HepG2 (cell line): ENCODE measurements around the gene PCYT2. TPM values are rescaled to one million over a fixed set of nuclear protein-coding genes. Genes with fewer than 3 reads are reported as not detected.

Experiments
- CEBPZ ChIP-seq: IDR thresholded peaks from 2 replicates; pipeline ENCODE4 v1.6.1; 2012; ENCODE audit warnings: low read length, improper control_type of control experiment
- E2F2 ChIP-seq: sonication (generic); formaldehyde crosslinking; IDR thresholded peaks from 2 replicates; pipeline ENCODE4 v1.4.0; 2020; ENCODE audit warnings: missing genetic modification reagents, borderline replicate concordance
- HNRNPH1 ChIP-seq: fragments of 200-400 bp; formaldehyde crosslinking; optimal IDR thresholded peaks from 2 replicates; pipeline ENCODE3; 2017; ENCODE audit warnings: mild to moderate bottlenecking, low read depth, low read length
- IKZF4 ChIP-seq: sonication (generic); formaldehyde crosslinking; IDR thresholded peaks from 2 replicates; pipeline ENCODE4 v1.5.1; 2020; ENCODE audit warnings: borderline replicate concordance, mild to moderate bottlenecking, low read depth, missing genetic modification reagents; ENCODE audit errors: not compliant biosample characterization
- KMT2A ChIP-seq: sonication (generic); formaldehyde crosslinking; IDR thresholded peaks from 2 replicates; pipeline ENCODE4 v1.4.0; 2020; ENCODE audit warnings: missing genetic modification reagents
- MEIS1 ChIP-seq: sonication (generic); formaldehyde crosslinking; IDR thresholded peaks from 2 replicates; pipeline ENCODE4 v1.9.0; 2021; ENCODE audit warnings: mild to moderate bottlenecking, missing genetic modification reagents, moderate library complexity, borderline replicate concordance
- NFYB ChIP-seq: sonication (generic); formaldehyde crosslinking; IDR thresholded peaks from 2 replicates; pipeline ENCODE4 v1.4.0; 2020; ENCODE audit warnings: missing genetic modification reagents
- NR2F2 ChIP-seq: IDR thresholded peaks from 2 replicates; pipeline ENCODE4 v1.6.1; 2012; ENCODE audit warnings: low read depth, inconsistent platforms, borderline replicate concordance
- RFX3 ChIP-seq: IDR thresholded peaks from 2 replicates; pipeline ENCODE4 v1.6.1; 2016; ENCODE audit warnings: missing biosample characterization, missing genetic modification reagents
- RORA ChIP-seq: sonication (generic); formaldehyde crosslinking; IDR thresholded peaks from 2 replicates; pipeline ENCODE4 v1.5.0; 2020; ENCODE audit warnings: mild to moderate bottlenecking, missing genetic modification reagents, moderate library complexity
- SMAD1 ChIP-seq: sonication (generic); formaldehyde crosslinking; IDR thresholded peaks from 2 replicates; pipeline ENCODE4 v1.4.0; 2020; ENCODE audit warnings: missing genetic modification reagents, low read depth, mild to moderate bottlenecking, borderline replicate concordance
- THRA ChIP-seq: sonication (generic); formaldehyde crosslinking; IDR thresholded peaks from 2 replicates; pipeline ENCODE4 v1.4.0; 2020; ENCODE audit warnings: missing genetic modification reagents, borderline replicate concordance
- XRCC5 ChIP-seq: fragments of 200-400 bp; formaldehyde crosslinking; optimal IDR thresholded peaks from 2 replicates; pipeline ENCODE3; 2017; ENCODE audit warnings: mild to moderate bottlenecking, low read length
- ZNF687 ChIP-seq: sonication (generic); formaldehyde crosslinking; IDR thresholded peaks from 2 replicates; pipeline ENCODE4 v1.5.1; 2020; ENCODE audit warnings: mild to moderate bottlenecking, missing genetic modification reagents, moderate library complexity
- ZNF710 ChIP-seq: sonication (generic); formaldehyde crosslinking; IDR thresholded peaks from 2 replicates; pipeline ENCODE4 v1.5.0; 2020; ENCODE audit warnings: mild to moderate bottlenecking, missing genetic modification reagents, borderline replicate concordance
- polyA plus RNA-seq, 8 experiments: library from polyadenylated mRNA; depleted of rRNA in 3 of 8; stranded (reverse) in 7 of 8; unstranded in 1 of 8; fragments of >200 nt; fragmentation: Illumina TruSeq in 4 of 8; extraction: Trizol in 4 of 8; gene quantifications; 2 replicates each; pipeline versions ENCODE4 v1.2.1 to v1.2.3, GENCODE V29; 2011 to 2016; ENCODE audit warnings: low read depth in 4 of 8, missing spikeins in 1 of 8, mixed read lengths in 1 of 8; ENCODE audit not compliant: insufficient read depth in 1 of 8
- total RNA-seq, 5 experiments: library from RNA; depleted of rRNA; stranded (reverse); fragments of >200 nt; fragmentation: Illumina TruSeq; extraction: Trizol; gene quantifications; 2 replicates each; pipeline ENCODE4 v1.2.3, GENCODE V29; 2016; ENCODE audit warnings: low read depth in 1 of 5

Gene PCYT2
- total and polyA plus RNA-seq, 2 of the 13 experiments (the other 11 are each of a cell fraction or from before 2014, with no cell fraction given), result 147 to 297 TPM

GRCh38 chr17:81890447-81891302 is 20.5 kb downstream of the PCYT2 start (continued):
- TF ChIP-seq KMT2A (0 out of 2 replicates have a peak, but pooled peaks have one; percentile 49), RFX3 (no peak), CEBPZ (no peak), XRCC5 (no peak), THRA (0 out of 2 replicates have a peak, but pooled peaks have one; percentile 4), HNRNPH1 (no peak), ZNF710 (CRISPR knock-in tag) (no peak), ZNF687 (peak; percentile 42), MEIS1 (peak; percentile 68; the same call in 1 of the 2 replicates), E2F2 (CRISPR knock-in tag) (0 out of 2 replicates have a peak, but pooled peaks have one; percentile 29), NFYB (no peak), IKZF4 (CRISPR knock-in tag) (no peak), NR2F2 (no peak), SMAD1 (no peak), RORA (no peak)
